GM19455 (cell line): Measurements from ENCODE around the gene MSI2.
A peak's percentile ranks its signal among the peaks of the same experiment; 100 is the strongest.

Source experiments
- ATAC-seq: cut with Tn5 transposase; IDR thresholded peaks from one replicate; pipeline ENCODE4 v1.9.1; 2021; ENCODE audit not compliant: unreplicated experiment

The MSI2 gene

GRCh38 chr17:57245786-57246185 lies 10.5 kb upstream of the MSI2 start:
- no peak for ATAC-seq

- no peak for ATAC-seq
Observed at GRCh38 chr17:57246257-57246656, 10.1 kb upstream of the MSI2 start.

GRCh38 chr17:57247261-57247660 lies 9.1 kb upstream of the MSI2 start:
- ATAC-seq, result no peak

GRCh38 chr17:57247913-57248312 lies 8.4 kb upstream of the MSI2 start:
- no peak for ATAC-seq

- ATAC-seq, result no peak
Observed at GRCh38 chr17:57249520-57249919, 6.8 kb upstream of the MSI2 start.

- no peak for ATAC-seq
Observed at GRCh38 chr17:57251211-57251787, 5.0 kb upstream of the MSI2 start.

GRCh38 chr17:57253362-57254065 lies 2.8 kb upstream of the MSI2 start:
- ATAC-seq, result no peak

- no peak for ATAC-seq
Observed at GRCh38 chr17:57255182-57255775, 1.0 kb upstream of the MSI2 start.

GRCh38 chr17:57256708-57257112 lies 387 bp downstream of the MSI2 start:
- ATAC-seq, result peak; percentile 23

GRCh38 chr17:57257195-57257894 lies 1.0 kb downstream of the MSI2 start:
- ATAC-seq, result no peak

GRCh38 chr17:57257895-57258851 lies 1.9 kb downstream of the MSI2 start:
- no peak for ATAC-seq

- ATAC-seq, result no peak
Observed at GRCh38 chr17:57259306-57259705, 3.0 kb downstream of the MSI2 start.

- ATAC-seq, result no peak
Observed at GRCh38 chr17:57259817-57260216, 3.5 kb downstream of the MSI2 start.

- no peak for ATAC-seq
Observed at GRCh38 chr17:57260325-57261083, 4.2 kb downstream of the MSI2 start.

- ATAC-seq, result no peak
Observed at GRCh38 chr17:57261084-57261461, 4.8 kb downstream of the MSI2 start.

GRCh38 chr17:57262557-57262956 lies 6.2 kb downstream of the MSI2 start:
- no peak for ATAC-seq

- no peak for ATAC-seq
Observed at GRCh38 chr17:57264250-57264649, 7.9 kb downstream of the MSI2 start.

- no peak for ATAC-seq
Observed at GRCh38 chr17:57264776-57265175, 8.5 kb downstream of the MSI2 start.

GRCh38 chr17:57266902-57267311 lies 10.6 kb downstream of the MSI2 start:
- no peak for ATAC-seq

- no peak for ATAC-seq
Observed at GRCh38 chr17:57268181-57268580, 11.9 kb downstream of the MSI2 start.
